ENCODE data around the gene TTYH2. TPM values are rescaled to one million over a fixed set of nuclear protein-coding genes. Genes with fewer than 3 reads are reported as not detected.

TTYH2 gene
- total RNA-seq, 1 experiment from 2014 or later, result 1.5 TPM

- no peak overlapping the region for H2AFZ ChIP-seq
- no peaks in the 10 kb centered on the region for H3K36me3 ChIP-seq (ENCODE audit: low read depth)
- no peak overlapping the region for H3K27ac ChIP-seq
- H3K4me1 ChIP-seq (replicated peaks; ENCODE audit: insufficient read depth), result no peaks in the 10 kb centered on the region
- BruUV-seq (replicated peaks), result no TSS peak
- no peak overlapping the region for H3K4me3 ChIP-seq
- POLR2A ChIA-PET (ENCODE audit: unreplicated experiment), result interaction anchor here (0.5 kb wide), 1 partner anchor 175 kb away, joined by 7 read pairs; no protein-coding TSS in a partner anchor
- no peak for TF ChIP-seq EZH2 (IDR thresholded peaks at IDR 0.05; ENCODE audit: low read depth)
- no peak for TF ChIP-seq CTCF (conservative IDR thresholded peaks at IDR 0.05)
- CTCF ChIA-PET, result no interaction called here
- H3K9me3 ChIP-seq (ENCODE audit: insufficient read depth, low read depth), result no peaks in the 10 kb centered on the region
- no peak overlapping the region for H3K4me2 ChIP-seq
- H3K79me2 ChIP-seq (ENCODE audit: low read depth), result no peaks in the 10 kb centered on the region
- H4K20me1 ChIP-seq (ENCODE audit: insufficient read depth), result peaks cover 10% of the 10 kb centered on the region; the same call in 1 of the 2 replicates
- intact Hi-C loops (cut with micrococcal nuclease; ENCODE audit: unreplicated experiment), result loop anchor here (10.0 kb wide), 1 partner anchor 1468 kb away; no protein-coding TSS in a partner anchor
- DNase-seq, result no peak
- peaks cover 90% of the 10 kb centered on the region for H3K27me3 ChIP-seq (ENCODE audit: insufficient read depth, low read depth)
- no peaks in the 10 kb centered on the region for H3F3A ChIP-seq (ENCODE audit: insufficient read depth, low read depth)
- H3K9me2 ChIP-seq (ENCODE audit: insufficient read depth), result no peaks in the 10 kb centered on the region
These were observed 20.2 kb upstream of the TTYH2 start for GRCh38 chr17:74192950-74193781.

GRCh38 chr17:74194682-74195081 lies 18.7 kb upstream of the TTYH2 start:
- no peak for TF ChIP-seq EZH2 (IDR thresholded peaks at IDR 0.05; ENCODE audit: low read depth)
- TF ChIP-seq CTCF (conservative IDR thresholded peaks at IDR 0.05), result no peak
- H2AFZ ChIP-seq, result no peak overlapping the region
- no peak overlapping the region for H3K4me3 ChIP-seq
- no peaks in the 10 kb centered on the region for H3K9me2 ChIP-seq (ENCODE audit: insufficient read depth)
- peaks cover 93% of the 10 kb centered on the region for H3K27me3 ChIP-seq (ENCODE audit: insufficient read depth, low read depth)
- intact Hi-C loops (cut with micrococcal nuclease; ENCODE audit: unreplicated experiment), result loop anchor here (10.0 kb wide), 1 partner anchor 1470 kb away; no protein-coding TSS in a partner anchor
- BruUV-seq (replicated peaks), result no TSS peak
- DNase-seq, result no peak
- H3K4me1 ChIP-seq (replicated peaks; ENCODE audit: insufficient read depth), result no peaks in the 10 kb centered on the region
- POLR2A ChIA-PET (ENCODE audit: unreplicated experiment), result no interaction called here
- H3K36me3 ChIP-seq (ENCODE audit: low read depth), result no peaks in the 10 kb centered on the region
- no peak overlapping the region for H3K4me2 ChIP-seq
- H4K20me1 ChIP-seq (ENCODE audit: insufficient read depth), result peaks cover 10% of the 10 kb centered on the region; the same call in 1 of the 2 replicates
- H3F3A ChIP-seq (ENCODE audit: insufficient read depth, low read depth), result no peaks in the 10 kb centered on the region
- H3K9me3 ChIP-seq (ENCODE audit: insufficient read depth, low read depth), result no peaks in the 10 kb centered on the region
- no peaks in the 10 kb centered on the region for H3K79me2 ChIP-seq (ENCODE audit: low read depth)
- no peak overlapping the region for H3K27ac ChIP-seq
- CTCF ChIA-PET, result interaction anchor here (0.5 kb wide), 1 partner anchor 252 kb away, joined by 4 read pairs; no protein-coding TSS in a partner anchor

- no TSS peak for BruUV-seq (replicated peaks)
These were observed 16.6 kb upstream of the TTYH2 start for GRCh38 chr17:74196541-74197317.

More at GRCh38 chr17:74196541-74197317, 16.6 kb upstream of the TTYH2 start:
- no peak overlapping the region for H2AFZ ChIP-seq
- intact Hi-C loops (cut with micrococcal nuclease; ENCODE audit: unreplicated experiment), result loop anchor here (10.0 kb wide), 1 partner anchor 1472 kb away; no protein-coding TSS in a partner anchor
- ChIA-PET POLR2A (ENCODE audit: unreplicated experiment) (no interaction called here), CTCF (no interaction called here)
- no peaks in the 10 kb centered on the region for H3K9me2 ChIP-seq (ENCODE audit: insufficient read depth)
- DNase-seq, result no peak
- no peaks in the 10 kb centered on the region for H3K79me2 ChIP-seq (ENCODE audit: low read depth)
- H3K9me3 ChIP-seq (ENCODE audit: insufficient read depth, low read depth), result no peaks in the 10 kb centered on the region
- H3F3A ChIP-seq (ENCODE audit: insufficient read depth, low read depth), result no peaks in the 10 kb centered on the region
- H3K36me3 ChIP-seq (ENCODE audit: low read depth), result no peaks in the 10 kb centered on the region
- H3K4me2 ChIP-seq, result no peak overlapping the region
- no peak overlapping the region for H3K4me3 ChIP-seq
- H3K27me3 ChIP-seq (ENCODE audit: insufficient read depth, low read depth), result peaks cover 94% of the 10 kb centered on the region
- no peak for TF ChIP-seq EZH2 (IDR thresholded peaks at IDR 0.05; ENCODE audit: low read depth)
- no peak for TF ChIP-seq CTCF (conservative IDR thresholded peaks at IDR 0.05)
- no peak overlapping the region for H3K27ac ChIP-seq
- no peaks in the 10 kb centered on the region for H3K4me1 ChIP-seq (replicated peaks; ENCODE audit: insufficient read depth)
- H4K20me1 ChIP-seq (ENCODE audit: insufficient read depth), result peaks cover 10% of the 10 kb centered on the region; the same call in 1 of the 2 replicates
